OCI-LY3 (cell line): Measurements from ENCODE around the gene NXN.

Source experiments
- EZH2phosphoT487 ChIP-seq: fragments of 200-600 bp; shearing (Covaris generic); IDR thresholded peaks from 2 replicates; pipeline ENCODE4 v1.6.1; 2018; ENCODE audit warnings: antibody characterized with exemption, mixed run types, low read depth
- TF ChIP-seq, protein P1 (sequence below): fragments of 200-600, 300-600 bp; sonication (generic); IDR thresholded peaks from 2 replicates; pipeline ENCODE4 v1.5.1; 2014; ENCODE audit warnings: antibody characterized with exemption, low read length, low read depth

DNA sequence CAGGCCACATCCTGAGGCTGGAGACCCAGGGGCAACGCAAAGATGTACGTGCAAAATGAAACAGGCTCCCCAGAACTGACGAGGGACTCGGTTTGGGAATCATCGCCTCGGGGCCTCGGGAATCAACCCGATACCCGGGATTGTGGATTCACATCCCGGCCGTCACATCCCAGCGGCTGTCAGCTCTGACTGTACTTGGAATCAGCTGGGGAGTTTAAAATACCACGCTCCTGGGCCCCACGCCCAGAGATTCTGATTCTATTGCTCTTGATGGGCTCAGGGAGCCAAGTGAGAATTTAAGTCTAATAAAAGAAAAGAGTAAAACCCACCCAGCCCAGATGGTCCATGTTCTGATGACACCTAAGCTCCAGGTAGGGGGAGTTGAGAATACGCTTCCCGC, 155.2 kb downstream of the NXN start:
- TF ChIP-seq, protein P1, sequence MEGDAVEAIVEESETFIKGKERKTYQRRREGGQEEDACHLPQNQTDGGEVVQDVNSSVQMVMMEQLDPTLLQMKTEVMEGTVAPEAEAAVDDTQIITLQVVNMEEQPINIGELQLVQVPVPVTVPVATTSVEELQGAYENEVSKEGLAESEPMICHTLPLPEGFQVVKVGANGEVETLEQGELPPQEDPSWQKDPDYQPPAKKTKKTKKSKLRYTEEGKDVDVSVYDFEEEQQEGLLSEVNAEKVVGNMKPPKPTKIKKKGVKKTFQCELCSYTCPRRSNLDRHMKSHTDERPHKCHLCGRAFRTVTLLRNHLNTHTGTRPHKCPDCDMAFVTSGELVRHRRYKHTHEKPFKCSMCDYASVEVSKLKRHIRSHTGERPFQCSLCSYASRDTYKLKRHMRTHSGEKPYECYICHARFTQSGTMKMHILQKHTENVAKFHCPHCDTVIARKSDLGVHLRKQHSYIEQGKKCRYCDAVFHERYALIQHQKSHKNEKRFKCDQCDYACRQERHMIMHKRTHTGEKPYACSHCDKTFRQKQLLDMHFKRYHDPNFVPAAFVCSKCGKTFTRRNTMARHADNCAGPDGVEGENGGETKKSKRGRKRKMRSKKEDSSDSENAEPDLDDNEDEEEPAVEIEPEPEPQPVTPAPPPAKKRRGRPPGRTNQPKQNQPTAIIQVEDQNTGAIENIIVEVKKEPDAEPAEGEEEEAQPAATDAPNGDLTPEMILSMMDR = no peak
- no peak for TF ChIP-seq EZH2phosphoT487
